COLO668 (cell line): ENCODE measurements around the gene TXNDC17.
"Not testable (repeated sequence)": the region's sequence is repeated elsewhere in the genome, so short reads cannot be mapped to it uniquely, and the experiment has no call there.

Experiments used
- DNase-seq: peaks from one replicate; lab custom pipeline; 2025; ENCODE audit not compliant: unreplicated experiment; lab: John Stamatoyannopoulos, UW

The TXNDC17 gene

DNA sequence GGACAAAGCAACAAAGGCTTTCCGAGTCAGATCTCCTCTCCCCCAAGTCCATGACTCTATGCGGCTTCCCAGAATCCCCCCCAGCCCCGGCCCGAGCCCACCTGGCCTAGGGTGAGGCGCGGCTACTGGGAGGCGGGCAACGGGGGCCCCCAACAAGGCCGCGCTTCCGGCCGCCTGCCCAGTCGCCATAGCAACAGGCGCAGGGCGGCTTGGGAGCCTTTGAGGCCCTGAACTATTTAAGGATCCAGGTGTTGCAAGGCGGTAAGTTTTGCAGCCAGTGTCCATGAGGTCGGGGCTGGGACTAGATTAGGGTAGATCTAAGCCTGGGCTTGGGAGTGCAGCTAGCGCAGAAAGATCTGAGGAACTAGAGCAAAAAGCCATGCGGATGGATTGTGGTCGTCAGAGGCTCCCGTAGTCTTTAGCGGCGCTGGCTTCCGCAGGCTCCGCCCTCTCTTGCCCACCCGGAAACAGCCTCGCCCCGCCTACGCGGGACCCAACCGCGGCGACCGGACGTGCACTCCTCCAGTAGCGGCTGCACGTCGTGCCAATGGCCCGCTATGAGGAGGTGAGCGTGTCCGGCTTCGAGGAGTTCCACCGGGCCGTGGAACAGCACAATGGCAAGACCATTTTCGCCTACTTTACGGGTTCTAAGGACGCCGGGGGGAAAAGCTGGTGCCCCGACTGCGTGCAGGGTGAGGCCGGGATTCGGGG is at the start of gene TXNDC17, which contains the start of gene KIAA0753:
TXNDC17 (plus strand) TSS at position 525 of the 711 bp plus-strand sequence; CDS start at position 548, 23 bp downstream.
KIAA0753 (minus strand) TSS at position 176 of the 711 bp plus-strand sequence. CDS start 5,608 bp downstream, outside the sequence.
- peak; percentile 88 for DNase-seq

DNA sequence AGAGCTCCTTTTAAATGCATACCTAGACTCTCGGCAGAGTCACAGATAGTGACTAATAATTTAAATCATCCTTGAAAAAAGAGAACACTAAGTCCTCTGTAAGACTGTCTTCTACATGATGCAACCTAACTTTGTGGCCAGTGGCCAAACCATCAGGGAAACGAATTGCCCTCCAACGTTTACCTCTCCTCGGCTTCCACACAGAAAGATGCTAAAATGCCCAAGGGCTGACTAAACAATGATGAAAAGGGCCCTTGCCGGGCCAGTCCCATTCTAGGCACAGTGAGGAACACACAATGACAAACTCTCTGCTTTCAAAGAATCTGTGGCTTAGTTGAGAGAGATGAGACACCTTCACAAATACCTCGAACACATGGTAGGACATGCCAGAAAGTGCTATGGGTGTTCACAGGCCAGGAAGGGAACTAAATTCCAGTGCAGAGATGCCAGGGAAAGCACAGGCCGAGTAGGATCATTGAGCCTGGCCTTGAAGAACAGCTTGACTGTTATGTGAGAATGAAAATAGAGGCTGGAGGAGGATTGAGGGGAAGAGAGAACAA is 49.2 kb upstream of the TXNDC17 start:
- DNase-seq = no peak

DNA sequence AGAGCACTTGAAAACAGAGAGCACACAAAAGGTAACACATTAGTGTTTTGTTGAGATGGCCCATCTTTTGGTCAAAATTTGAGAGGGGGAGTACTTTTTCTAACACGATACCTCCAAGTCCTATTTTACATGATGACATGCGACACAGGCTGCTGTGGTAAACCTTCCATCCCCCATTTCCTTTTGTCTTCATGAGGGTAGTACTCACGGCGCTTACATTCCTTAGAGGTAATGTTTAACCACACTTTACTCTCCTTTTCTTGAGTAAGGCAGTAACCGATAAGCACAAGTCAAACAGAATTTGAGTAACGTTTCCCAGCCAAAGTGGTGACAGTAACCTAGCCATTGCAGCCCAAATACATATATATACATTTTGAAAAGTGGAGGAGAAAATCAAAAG is 48.7 kb upstream of the TXNDC17 start:
- no peak for DNase-seq

DNA sequence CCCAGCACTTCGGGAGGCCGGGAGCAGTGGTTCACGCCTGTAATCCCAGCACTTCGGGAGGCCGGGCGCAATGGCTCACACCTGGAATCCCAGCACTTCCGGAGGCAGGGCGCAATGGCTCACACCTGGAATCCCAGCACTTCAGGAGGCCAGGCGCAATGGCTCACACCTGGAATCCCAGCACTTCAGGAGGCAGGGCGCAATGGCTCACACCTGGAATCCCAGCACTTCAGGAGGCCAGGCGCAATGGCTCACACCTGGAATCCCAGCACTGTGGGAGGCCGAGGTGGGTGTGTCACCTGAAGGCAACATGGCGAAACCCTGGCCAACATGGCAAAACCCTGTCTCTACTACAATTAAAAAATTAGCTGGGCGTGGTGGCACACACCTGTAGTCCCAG is 47.5 kb upstream of the TXNDC17 start:
- not testable (repeated sequence) for DNase-seq

DNA sequence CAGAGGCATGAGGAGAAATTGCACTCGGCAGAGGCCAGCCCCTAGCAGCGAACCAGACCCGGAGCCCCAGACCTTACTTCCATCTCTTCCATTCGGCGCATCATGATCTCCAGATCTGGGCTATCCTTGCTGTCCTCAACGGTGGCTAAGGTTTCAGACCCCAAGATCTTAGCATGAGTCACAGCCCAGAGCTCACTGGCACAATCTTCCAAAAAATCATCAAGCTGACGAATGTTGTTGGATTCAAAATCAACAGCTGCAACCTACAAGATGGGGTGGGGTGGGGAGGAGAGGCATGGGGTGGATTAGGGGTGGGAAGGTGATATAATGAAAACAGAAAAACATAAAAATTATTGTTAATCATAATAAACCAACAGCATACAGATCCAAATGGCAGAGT is 44.8 kb upstream of the TXNDC17 start:
- no peak for DNase-seq

DNA sequence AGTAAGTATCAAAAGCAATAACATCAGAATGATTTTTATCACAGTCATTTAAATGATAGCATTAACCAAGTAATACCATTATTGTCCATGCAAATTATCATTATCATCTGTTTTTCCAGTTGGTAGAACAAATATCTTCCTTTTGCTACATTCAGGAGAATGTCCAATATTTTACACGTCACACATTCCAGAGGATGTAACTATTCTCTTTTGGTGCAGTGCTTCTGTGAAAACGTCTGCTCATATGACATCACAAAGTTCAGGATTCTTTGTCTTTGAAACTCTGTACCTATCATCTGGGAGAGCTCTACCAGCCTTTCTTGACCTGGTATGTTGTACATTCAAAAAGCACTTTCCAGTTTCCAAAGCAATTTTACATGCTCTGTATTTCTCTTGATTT is 44.3 kb upstream of the TXNDC17 start:
- no peak for DNase-seq

DNA sequence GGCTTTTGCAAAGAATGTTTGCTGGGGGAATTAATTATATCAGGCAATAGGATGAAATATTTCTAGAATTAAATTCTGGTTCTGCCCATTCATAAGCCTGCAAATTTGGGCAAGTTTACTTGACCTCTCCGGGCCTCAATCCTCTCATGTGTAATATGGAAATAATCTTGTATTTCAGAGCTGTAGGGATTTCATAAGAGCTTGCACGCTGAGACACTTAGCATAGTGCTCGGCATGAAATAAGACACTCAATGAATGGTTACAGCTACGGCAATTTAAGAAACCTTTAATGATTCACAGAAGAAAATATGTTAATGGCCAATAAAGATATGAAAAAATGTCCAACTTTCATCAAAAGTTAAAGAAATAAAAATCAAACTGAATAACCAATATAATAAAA is 43.9 kb upstream of the TXNDC17 start:
- no peak for DNase-seq

DNA sequence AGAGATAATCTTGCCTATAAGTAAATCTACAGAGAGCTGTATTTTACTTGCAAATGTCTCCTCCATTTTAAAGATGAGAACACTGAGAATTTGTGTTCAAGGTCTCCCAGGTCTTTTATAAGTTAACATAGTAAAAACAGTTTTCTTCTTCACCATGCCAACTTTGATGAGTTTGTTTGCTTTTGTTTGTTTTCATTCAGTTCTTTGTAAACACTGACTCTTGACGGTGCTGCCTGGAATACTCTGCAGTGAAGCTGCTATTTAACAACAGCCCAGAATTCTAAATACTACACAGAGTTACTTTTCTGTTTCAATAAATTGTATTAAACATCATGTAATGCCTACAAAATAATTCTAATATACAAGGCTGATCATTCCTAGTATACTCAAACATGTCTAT is 43.1 kb upstream of the TXNDC17 start:
- no peak for DNase-seq

DNA sequence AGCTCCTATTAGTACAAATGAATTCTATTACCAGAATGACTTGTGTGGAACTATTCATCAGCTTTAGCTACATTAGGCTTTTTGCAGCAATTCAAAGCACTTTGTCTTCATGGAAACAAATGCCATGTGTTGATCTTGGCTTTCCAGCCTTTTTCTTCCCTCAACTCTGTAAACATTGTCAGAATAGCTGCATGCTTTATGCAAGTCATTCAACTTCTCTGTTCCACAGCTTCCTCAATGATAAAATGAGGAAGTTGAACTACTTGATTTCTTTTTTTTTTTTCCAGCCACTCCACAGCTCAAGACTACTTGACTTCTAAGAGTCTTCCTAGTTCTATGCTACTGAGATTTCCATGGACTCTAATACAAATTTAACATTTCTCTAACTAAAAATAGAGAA is 41.5 kb upstream of the TXNDC17 start:
- DNase-seq = no peak

DNA sequence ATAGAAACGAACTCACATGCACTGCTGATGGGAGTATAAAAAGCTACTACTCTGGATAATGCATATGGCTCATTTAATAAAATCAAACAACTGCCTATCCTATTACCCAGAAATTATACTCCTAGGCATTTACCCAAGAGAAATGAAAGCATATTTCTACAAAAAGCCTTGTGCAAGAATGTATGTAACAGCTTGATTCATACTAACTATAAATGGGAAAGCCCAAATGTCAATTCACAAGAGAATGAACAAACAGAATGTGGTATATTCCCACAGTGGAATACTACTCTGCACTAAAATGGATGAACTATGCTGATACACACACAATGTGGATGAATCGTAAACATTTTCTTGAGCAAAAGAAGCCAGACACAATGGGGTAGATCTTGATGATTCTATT is 38.7 kb upstream of the TXNDC17 start:
- DNase-seq = no peak

DNA sequence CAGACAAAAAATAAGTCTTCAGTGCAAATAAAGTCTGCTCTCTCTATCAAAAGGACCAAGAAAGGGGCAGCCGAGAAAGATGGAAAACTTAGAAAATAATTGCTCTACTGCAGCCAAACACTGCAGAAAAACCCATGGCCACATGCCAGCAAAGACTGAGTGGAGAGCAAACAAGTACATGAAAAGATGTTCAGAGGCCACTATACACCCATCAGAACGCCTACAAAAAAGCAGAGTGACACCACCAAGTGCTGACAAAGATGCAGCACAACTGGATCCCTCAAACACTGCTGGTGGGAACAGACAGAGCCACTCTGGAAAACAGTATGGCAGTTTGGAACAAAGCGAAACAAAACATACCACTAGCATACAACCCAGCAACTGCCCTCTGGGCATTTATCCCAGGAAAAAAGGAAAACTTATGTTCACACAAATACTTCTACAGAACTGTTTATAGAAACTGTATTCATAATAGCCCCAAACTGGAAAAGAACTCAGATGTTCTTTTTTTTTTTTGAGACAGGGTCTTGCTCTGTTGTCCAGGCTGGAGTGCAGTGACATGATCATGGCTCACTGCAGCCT is 37.0 kb upstream of the TXNDC17 start:
- no peak for DNase-seq

DNA sequence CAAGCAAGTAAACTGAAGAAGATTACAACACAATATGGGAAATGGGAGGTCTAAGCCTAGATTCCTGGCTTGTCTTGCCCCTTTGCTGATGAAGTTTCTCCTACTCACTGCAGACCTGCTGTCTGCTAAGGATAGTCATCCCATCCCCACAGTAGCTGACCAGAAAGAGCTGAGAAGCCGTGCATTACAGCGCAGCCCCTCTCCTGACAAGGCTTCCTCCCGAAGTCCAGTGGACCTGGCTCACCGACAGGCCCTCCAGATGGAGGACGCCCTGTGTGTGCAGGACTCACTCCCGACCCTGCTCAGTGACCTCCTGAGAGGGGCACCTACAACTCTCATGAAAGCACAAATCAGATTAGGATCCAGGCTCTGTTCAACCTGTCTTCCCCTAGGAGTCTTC is 35.7 kb upstream of the TXNDC17 start:
- no peak for DNase-seq

DNA sequence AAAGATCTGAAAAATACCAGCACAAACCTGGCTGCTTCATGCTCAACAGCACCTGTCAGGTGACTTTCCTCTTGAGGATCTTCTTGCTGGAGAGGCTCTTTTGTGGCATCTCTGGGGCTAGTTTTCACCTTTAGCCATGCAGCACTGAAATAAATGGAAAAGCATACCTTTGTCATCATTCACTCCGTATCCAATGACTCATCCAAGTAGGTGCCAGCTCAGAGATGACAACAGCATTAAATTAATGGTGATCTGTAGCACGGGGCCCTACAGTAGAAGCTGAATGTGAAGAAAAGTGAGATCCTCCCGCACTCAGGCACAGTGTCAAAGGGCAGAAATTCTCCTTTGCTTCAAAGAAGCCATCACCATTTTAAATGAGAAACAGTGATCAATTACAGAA is 32.5 kb upstream of the TXNDC17 start:
- DNase-seq = no peak

DNA sequence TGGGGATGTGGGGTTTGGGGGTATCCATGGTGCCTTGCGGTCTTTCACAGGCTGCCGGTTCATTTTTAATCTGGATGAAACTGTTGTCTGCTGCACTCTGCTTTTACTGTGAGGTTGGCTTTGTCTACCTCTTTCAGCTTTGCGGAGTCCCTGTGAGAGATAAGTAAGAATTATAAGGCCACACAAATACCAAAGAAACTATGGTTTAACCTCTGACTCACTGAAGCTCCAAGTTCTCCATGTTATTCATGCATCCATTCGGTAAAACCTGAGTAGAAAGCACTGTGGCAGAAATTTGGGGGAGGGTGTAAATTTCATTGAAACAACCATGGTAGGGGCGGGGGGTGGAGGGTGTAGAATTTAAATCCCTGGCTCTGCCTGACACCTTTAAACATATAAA is 30.8 kb upstream of the TXNDC17 start:
- no peak for DNase-seq

DNA sequence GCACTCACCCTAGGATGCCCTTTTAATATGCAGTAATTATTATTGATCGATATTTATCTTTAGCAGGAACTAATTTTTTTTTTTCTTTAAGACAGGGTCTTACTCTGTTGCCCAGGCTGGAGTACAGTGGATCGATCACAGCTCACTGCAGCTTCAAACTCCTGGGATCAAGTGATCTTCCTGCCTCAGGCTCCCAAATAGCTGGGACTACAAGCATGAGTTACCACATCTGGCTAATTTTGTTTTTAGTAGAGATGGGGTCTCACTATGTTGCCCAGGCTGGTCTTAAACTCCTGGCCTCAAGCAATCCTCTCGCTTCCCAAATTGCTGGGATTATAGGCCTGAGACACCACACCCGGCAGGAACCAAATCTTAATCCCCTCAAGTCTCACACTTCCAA is 29.6 kb upstream of the TXNDC17 start:
- no peak for DNase-seq

DNA sequence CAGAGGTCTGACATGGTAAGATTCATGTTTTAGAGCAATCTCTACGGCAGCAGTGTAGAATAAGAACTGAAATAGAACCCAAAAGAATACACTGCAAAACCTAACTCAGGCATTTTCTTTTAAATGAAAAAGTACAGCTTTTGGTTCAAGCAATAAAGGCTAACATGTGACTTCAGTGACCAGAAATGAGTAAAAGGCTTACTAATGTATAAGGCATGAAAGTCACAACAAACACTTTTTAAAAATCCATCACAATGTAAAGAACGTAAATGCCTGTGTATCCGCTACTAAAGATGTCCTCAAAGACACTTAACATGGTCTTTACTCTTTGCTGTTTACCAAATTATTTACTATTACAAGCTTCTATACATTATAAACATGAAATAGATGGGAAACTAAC is 16.9 kb upstream of the TXNDC17 start:
- no peak for DNase-seq

DNA sequence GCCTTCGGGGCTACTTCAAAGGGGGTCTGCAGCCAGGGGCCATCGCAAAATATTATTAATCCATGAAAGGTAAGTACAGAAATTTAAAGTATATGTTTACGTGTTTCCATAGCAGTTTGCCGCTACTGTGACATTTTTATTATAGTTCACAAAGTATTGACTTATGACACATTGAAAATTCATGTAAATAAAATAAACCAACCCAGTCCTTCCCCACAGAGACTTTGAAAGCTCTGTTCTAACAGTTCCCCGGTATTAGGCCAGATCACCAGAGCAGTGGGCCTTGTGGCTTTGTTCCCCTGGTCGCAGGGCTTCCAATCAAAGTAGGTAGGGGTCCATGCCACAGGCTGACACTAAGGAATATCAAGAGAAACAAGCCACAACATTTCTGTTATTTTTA is 14.2 kb upstream of the TXNDC17 start:
- no peak for DNase-seq

DNA sequence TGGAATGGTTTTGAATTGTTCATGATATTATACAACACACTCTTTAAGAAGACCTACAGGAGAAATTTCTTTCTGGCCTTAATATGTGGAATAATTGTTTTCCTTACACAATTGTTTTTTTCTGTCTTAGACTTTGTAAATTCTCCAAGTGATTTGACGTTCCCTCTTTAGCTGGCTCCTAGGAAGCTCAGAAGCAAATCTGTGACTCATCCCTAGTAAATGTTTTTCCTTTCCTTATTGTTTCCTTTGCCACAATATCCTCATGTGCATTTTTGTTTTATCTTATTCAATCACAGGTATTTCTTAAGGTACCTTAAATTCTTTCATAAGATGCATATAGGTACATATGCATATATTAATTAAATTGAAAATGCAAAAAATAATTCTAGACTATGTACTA is 13.8 kb upstream of the TXNDC17 start:
- DNase-seq = no peak

DNA sequence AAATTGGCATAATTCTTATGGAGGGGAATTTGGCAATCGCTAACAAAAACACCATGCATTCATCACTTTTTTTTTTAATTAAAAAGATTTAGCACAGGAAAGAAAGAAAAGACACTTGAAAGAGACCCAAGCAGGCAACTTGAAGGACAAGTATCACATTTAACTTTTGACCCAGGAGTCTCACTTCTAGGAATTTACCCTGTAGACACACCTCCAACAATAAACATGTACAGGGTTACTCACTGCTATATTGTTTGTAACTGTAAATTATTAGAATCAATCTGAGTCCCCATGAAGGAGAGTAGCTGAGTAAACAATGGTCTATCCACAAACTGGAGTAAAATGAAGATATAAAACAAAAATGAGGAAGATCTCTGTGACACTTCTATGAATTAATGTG is 10.5 kb upstream of the TXNDC17 start:
- no peak for DNase-seq

DNA sequence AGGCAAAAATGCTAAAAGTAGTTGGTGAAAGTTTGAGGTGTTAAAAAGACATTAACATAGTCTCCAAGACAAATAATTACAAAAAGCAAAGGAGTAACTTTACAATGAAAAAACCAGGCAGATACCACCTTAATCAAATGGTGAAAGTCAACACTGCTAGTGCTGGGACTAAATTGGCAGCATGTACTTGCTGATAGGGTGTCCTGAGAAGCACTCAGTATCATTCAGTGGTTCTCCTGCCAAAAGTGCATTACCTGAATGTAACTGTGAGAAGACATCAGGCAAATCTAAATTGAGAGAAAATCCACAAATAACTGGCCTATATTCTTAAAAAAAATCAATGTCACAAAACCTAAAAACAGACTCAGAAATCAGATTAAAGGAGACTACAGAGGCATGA is 8.3 kb upstream of the TXNDC17 start:
- no peak for DNase-seq

DNA sequence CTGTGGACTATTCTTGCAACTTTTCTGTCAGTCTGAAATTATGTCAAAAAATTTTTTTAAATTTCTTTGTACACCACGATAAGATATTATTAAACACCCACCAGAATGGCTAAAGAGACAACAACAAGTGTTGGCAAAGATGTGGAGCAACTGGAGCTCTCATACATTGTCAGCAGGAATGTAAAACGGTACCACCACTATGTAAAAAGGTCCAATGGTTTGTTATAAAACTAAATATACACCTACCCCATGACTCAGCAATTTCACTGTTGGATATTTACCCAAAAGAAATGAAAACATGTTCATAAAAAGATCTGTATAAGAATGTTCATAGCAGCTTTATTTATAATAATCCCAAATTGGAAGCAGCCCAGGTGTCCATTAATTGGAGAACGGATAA is 7.6 kb upstream of the TXNDC17 start:
- DNase-seq = no peak

DNA sequence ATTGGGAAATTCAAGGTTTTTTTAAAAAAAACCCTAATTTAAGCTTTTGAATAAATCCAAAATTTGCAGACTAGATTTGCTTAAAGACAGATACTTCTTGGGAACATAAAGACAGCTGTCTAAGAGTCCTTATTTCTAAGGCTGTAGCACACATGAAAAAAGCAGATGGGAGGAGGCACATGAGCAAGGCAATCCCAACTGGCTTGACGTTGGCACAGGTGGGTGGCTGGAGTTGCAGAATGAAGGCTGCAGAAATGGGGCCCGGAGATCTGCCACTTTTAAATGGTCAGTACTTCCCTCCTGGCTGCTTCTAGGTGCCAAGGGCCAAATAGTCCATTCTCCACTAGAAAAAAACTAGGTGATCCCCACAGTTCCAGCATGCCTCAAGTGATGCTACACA is 4.8 kb upstream of the TXNDC17 start:
- no peak for DNase-seq
